AG04450 (cell line): ENCODE data around the gene ZNF740. TPM values are rescaled to one million over a fixed set of nuclear protein-coding genes. Genes with fewer than 3 reads are reported as not detected.
A peak's percentile ranks its signal among the peaks of the same experiment; 100 is the strongest.

Experiments used
- CTCF ChIA-PET: fragments of 300-600, 350-600 bp; formaldehyde crosslinking; extraction: SDS; loops from one replicate; lab custom pipeline; 2022; ENCODE audit warnings: antibody characterized with exemption, inconsistent platforms; lab: Charles Lee
- POLR2A ChIA-PET: fragments of 350-600 bp; formaldehyde crosslinking; extraction: SDS; loops from one replicate; lab custom pipeline; 2021; ENCODE audit warnings: antibody characterized with exemption, inconsistent platforms; lab: Yijun Ruan, JAX
- DNase-seq: peaks from one replicate; pipeline ENCODE4 v3.0.0-alpha.2; 2011; ENCODE audit warnings: low read depth, low spot score
- H3K27ac ChIP-seq: one replicate; pipeline ENCODE4 v1.5.1; 2012; ENCODE audit warnings: low read depth, low read length, control low read depth
- H3K27me3 ChIP-seq: one replicate; pipeline ENCODE4 v1.6.0; 2012; ENCODE audit warnings: low read length; ENCODE audit not compliant: control insufficient read depth, insufficient read depth
- H3K4me3 ChIP-seq: 2 replicates; pipeline ENCODE4 v1.5.1; 2011; ENCODE audit warnings: mild to moderate bottlenecking, low read depth, low read length, control low read depth
- H3K9me3 ChIP-seq: 2 replicates; pipeline ENCODE4 v1.5.1; 2012; ENCODE audit warnings: low read length; ENCODE audit not compliant: control insufficient read depth, insufficient read depth
- CTCF ChIP-seq: IDR thresholded peaks from 2 replicates; pipeline ENCODE4 v1.5.1; 2011; ENCODE audit warnings: low read depth, low read length, control low read depth, inconsistent platforms
- polyA plus RNA-seq: library from polyadenylated mRNA; depleted of rRNA; stranded (reverse); fragments of >200 nt; gene quantifications from 2 replicates; pipeline ENCODE4 v1.2.3, GENCODE V29; 2011

The ZNF740 gene
- polyA plus RNA-seq, 1 experiment = 21.7 TPM

- H3K27me3 ChIP-seq = no peaks in the 10 kb centered on the region
- no peak for DNase-seq
- H3K27ac ChIP-seq = no peak overlapping the region
- ChIA-PET CTCF (interaction anchor here (1.1 to 4.0 kb wide), 4 partner anchors 10 to 134 kb away, joined by 3 to 20 read pairs (median 11); partner anchors contain the start of gene AAAS), POLR2A (interaction anchor here (1.4 kb wide), 1 partner anchor 121 kb away, joined by 3 read pairs; no protein-coding TSS in a partner anchor)
- no peak for TF ChIP-seq CTCF
- no peak overlapping the region for H3K4me3 ChIP-seq
- H3K9me3 ChIP-seq = no peaks in the 10 kb centered on the region; the same call in 1 of the 2 replicates
These were observed 6.8 kb downstream of the ZNF740 start for GRCh38 chr12:53187145-53187899.

DNA sequence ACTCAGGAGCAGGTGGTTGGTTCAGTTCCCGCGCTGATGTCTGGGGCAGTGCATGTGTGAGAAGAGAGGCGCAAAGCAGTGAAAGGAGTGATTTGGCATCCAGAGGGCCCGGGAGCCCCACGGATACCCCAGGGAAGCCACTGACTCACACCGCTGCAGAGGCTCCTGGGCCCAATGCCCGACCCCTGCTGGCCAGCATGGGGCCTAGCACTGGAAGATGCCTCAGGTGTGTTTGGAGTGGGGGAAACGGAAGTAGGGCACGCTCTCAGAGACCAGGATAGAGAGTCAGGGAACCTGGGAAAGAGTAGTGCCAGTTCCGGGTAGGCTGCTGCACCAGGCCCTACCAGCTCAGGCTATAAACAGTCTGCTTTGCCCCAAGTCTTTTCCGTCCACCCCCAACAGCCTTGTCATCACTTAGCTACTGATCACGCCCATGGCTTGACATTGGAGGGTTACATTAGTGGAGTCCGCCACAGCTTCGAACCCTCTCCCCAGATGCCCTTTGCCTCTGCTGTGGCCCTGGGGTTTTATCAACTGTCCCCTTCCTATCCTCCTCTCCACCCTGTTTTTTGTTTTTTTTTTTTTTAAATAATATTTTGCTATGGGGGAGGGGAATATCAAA lies 9.7 kb downstream of the ZNF740 start:
- CTCF ChIA-PET = interaction anchor here (0.5 to 2.6 kb wide), 10 partner anchors 9 to 155 kb away, joined by 3 to 18 read pairs (median 6); partner anchors contain the start of gene CSAD
- DNase-seq = no peak
- POLR2A ChIA-PET = interaction anchor here (0.8 to 1.4 kb wide), 3 partner anchors 10 to 93 kb away, joined by 3 to 6 read pairs (median 6); partner anchors contain the start of genes CSAD and ZNF740
- Histone ChIP-seq H3K27ac (no peak overlapping the region), H3K9me3 (no peaks in the 10 kb centered on the region; the same call in 1 of the 2 replicates), H3K27me3 (no peaks in the 10 kb centered on the region), H3K4me3 (no peak overlapping the region)
- peak; percentile 89 for TF ChIP-seq CTCF

DNA sequence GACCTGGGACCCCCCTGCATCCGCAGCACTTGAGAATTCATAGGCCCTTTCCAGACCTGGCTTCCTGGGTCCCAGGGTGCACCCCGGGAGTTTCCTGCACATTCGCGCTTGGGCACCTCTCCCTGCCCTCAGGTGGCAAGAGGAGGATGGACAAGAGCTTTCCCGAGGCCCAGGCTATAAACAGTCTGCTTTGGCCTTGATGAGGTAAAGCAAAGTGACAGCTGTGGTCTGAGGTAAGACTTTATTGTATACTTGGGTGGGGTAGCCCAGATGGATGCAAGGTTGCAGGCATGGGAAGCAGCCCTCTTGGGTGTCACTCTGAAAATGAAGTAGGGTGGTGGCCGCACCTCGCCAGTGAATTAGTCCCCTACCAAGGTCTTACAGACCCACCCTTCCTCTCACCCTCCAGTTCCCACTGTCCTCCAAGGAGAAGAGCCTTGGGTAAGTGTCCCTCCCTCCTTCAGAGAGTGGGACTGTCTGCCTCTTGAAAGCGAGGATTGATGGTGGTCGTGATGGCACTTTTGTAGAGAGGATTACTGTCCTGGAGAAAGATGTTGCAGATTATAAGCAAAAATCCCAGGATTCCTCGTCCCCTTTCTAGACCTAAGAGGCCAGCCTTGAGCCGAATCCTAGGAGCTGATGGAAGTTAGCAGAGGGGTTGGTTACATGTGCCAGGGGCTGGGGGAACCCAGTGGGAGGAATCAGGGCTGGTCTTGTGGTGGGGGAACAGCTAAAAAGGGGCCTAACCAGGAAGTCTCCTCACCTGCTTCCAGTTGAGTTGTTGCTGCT lies 10.8 kb downstream of the ZNF740 start:
- POLR2A ChIA-PET = interaction anchor here (0.5 to 1.4 kb wide), 2 partner anchors 11 to 184 kb away, joined by 4 to 6 read pairs; partner anchors contain the start of genes CSAD and ZNF740
- H3K9me3 ChIP-seq = no peaks in the 10 kb centered on the region; the same call in 1 of the 2 replicates
- DNase-seq = no peak
- no peak for TF ChIP-seq CTCF
- CTCF ChIA-PET = interaction anchor here (0.9 to 2.6 kb wide), 7 partner anchors 10 to 154 kb away, joined by 3 to 18 read pairs (median 8); partner anchors contain the start of gene CSAD
- H3K27me3 ChIP-seq = no peaks in the 10 kb centered on the region
- no peak overlapping the region for H3K4me3 ChIP-seq
- no peak overlapping the region for H3K27ac ChIP-seq

DNA sequence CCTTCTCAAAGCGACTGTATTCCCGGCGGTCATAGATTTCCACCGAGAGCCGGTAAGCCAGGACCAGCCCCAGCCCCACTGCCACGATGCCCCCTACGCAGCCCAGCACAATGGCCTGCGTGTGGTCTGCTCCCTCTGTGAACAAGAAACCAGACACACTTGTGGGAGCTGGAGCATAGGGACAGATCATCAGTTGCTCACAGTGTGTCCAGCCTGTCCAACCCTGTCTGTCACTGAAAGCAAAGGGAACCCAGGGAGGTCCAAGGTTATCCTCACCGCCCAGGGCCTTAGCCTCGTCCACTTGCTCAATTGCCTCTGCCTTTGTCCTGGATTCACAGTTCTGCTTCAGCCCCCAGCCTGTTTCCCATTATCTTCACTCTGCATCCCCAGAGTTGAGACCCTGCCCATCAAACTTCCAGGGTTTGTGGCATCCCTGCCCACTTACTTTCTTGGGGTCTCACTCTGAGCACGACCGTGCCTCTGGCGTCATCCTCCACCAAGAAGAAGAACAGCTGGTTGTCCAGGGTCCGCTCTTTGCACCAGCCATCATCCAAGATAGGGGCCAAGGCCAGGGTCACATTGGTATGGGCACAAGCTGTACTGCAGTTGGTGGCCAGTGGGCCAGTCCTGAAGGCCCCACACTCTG lies 11.5 kb downstream of the ZNF740 start:
- POLR2A ChIA-PET = no interaction called here
- no peak overlapping the region for H3K27ac ChIP-seq
- H3K27me3 ChIP-seq = no peaks in the 10 kb centered on the region
- TF ChIP-seq CTCF = no peak
- no peaks in the 10 kb centered on the region; the same call in 1 of the 2 replicates for H3K9me3 ChIP-seq
- no peak overlapping the region for H3K4me3 ChIP-seq
- DNase-seq = no peak
- CTCF ChIA-PET = interaction anchor here (0.6 to 1.4 kb wide), 3 partner anchors 29 to 126 kb away, joined by 3 to 6 read pairs (median 3); no protein-coding TSS in a partner anchor
